Lung microvascular endothelial cell (primary cell): Measurements from ENCODE around the gene ZCCHC2. TPM values are rescaled to one million over a fixed set of nuclear protein-coding genes. Genes with fewer than 3 reads are reported as not detected.

Experiments used
- DNase-seq, 2 donors: peaks; one replicate each; pipeline versions ENCODE4 v3.0.0 to v3.0.0-alpha.2; 2010; ENCODE audit warnings: low read depth in 2 of 2
- total RNA-seq: library from RNA; depleted of rRNA; stranded (reverse); fragments of >200 nt; gene quantifications from 2 replicates; pipeline ENCODE4 v1.2.1, GENCODE V29; 2014

The ZCCHC2 gene
- total RNA-seq, 1 donor from 2014 or later: 16.1 TPM

- DNase-seq: no peak
Measured at GRCh38 chr18:62510789-62511188, 12.0 kb upstream of the ZCCHC2 start.

DNA sequence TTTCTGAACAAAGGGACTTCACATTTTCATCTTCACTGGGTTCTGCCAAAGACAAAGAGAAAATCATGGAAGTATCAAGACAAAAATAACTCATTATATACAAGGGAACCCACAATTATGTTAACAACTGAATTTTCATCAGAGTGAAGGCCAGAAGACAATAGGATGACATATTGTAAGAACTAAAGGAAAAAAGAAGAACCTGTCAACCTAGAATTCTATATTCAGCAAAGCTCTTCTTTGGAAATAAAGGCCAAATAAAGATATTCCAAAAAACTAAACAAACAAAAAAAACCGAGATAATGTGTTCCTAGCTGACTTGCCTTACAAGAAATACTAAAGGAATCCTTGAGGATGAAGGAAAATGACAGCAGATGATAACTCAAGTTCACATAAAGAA is 10.3 kb upstream of the ZCCHC2 start:
- no peak for DNase-seq

GRCh38 chr18:62512996-62513395 is 9.8 kb upstream of the ZCCHC2 start:
- DNase-seq: no peak

DNA sequence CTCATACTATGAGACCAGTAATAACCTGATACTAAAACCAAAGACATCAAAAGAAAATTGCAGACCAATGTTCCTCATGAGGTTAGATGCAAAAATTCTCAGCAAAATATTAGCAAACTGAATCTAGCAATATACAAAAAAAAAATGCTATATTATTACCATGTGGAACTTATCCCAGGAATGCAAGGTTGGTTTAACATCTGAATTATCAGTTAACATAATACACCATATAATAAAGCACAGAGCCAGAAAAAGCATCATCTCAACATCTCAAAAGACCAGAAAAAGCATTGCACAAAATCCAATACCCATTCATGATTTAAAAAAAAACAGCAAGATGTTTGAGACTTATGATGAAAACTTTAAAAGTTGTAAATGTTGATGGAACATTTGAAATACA is 8.3 kb upstream of the ZCCHC2 start:
- no peak for DNase-seq

- DNase-seq: no peak
Measured at GRCh38 chr18:62516242-62516641, 6.6 kb upstream of the ZCCHC2 start.

- no peak for DNase-seq
Measured at GRCh38 chr18:62518460-62519375, 4.1 kb upstream of the ZCCHC2 start.

GRCh38 chr18:62519684-62520083 is 3.1 kb upstream of the ZCCHC2 start:
- DNase-seq: no peak

- DNase-seq: no peak
Measured at GRCh38 chr18:62521082-62521481, 1.7 kb upstream of the ZCCHC2 start.

- no peak for DNase-seq
Measured at GRCh38 chr18:62521593-62521992, 1.2 kb upstream of the ZCCHC2 start.

DNA sequence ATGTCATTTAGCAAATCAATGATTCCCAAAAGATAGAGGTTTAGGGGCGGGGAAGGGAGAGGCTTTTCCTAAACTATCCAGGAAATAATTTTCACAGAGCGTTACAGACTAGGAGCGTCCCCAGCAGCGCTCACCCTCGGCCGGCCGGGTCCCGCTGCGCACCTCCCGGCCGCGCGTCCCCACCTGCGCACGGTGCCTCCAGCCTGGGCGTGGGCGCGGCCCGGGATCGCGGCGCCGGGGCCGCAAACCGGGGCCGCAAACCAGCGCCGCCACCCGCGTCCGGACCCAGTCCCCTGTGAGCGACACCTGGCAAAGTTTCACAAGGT is 684 bp upstream of the ZCCHC2 start:
- DNase-seq: no peak

DNA sequence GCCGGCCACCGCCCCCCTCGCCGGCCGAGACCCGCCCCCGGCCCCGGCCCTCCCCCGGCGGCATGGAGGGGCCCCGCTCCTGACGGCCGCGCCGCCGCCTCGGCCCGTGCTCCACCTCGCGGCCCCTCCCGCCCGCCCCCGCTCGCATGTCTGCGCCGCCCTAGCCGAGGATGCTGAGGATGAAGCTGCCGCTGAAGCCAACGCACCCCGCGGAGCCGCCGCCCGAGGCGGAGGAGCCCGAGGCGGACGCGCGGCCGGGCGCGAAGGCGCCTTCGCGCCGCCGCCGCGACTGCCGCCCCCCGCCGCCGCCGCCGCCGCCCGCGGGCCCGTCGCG is 397 bp downstream of the ZCCHC2 start:
- no peak for DNase-seq

- DNase-seq: peak; percentile 67 to 69
Measured at GRCh38 chr18:62523631-62524439, 1.0 kb downstream of the ZCCHC2 start.

DNA sequence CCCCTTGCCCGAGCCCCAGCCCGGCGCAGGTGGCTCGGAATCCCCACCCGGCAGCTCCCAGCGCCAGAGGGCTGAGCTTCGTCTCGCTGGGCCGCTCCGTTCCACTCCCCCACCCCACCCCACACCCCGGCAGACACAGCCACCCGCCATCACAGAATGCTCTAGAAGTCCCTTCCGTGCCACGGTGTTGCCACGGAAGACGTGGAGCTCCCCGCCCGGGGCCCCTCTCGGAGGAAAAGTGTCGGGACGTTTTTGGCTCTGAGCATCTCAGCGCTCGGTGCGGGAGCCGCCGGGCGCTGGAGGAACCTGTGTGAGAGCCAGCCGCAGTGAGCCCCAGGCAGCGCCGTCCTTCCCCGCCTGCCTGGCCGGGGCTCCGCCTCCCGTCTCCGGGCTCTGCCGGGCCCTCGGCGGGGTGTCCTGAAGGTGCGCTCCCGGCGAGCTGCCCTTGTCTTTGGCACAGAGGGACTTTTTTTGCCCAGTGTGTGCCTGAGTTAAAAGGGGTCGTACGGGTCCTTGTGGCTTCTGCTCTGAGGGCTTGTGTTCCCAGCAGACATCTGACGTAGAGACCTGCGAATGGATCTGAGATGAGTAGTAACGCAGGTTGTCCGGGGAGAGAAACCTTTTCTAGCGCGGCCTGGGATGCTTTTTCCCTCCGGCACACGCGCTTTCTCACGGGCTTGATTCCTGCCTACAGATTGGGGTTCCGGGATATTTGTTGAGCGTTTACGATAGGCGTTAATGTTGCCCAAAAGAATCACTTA is 1.8 kb downstream of the ZCCHC2 start:
- peak in 1 of 2 donors; percentile 61 for DNase-seq

DNA sequence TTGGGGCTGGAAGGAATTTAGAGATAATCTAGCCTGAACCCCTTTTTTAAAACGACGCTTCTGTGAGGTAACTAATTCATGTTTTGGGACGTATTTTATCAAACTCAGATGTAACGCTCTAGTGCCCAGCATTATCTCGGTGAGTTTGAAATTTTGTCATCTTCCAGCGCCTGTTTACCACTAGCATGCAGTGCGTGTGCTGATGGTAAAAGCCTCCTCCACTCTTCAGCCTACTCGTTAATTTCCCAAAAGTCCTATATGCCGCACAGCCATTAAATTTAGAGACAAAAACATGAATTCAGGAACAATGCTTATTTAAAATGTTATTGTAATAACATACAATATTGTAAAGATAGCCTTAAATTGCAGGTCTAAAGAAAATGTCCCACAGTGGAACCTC is 2.8 kb downstream of the ZCCHC2 start:
- DNase-seq: no peak

DNA sequence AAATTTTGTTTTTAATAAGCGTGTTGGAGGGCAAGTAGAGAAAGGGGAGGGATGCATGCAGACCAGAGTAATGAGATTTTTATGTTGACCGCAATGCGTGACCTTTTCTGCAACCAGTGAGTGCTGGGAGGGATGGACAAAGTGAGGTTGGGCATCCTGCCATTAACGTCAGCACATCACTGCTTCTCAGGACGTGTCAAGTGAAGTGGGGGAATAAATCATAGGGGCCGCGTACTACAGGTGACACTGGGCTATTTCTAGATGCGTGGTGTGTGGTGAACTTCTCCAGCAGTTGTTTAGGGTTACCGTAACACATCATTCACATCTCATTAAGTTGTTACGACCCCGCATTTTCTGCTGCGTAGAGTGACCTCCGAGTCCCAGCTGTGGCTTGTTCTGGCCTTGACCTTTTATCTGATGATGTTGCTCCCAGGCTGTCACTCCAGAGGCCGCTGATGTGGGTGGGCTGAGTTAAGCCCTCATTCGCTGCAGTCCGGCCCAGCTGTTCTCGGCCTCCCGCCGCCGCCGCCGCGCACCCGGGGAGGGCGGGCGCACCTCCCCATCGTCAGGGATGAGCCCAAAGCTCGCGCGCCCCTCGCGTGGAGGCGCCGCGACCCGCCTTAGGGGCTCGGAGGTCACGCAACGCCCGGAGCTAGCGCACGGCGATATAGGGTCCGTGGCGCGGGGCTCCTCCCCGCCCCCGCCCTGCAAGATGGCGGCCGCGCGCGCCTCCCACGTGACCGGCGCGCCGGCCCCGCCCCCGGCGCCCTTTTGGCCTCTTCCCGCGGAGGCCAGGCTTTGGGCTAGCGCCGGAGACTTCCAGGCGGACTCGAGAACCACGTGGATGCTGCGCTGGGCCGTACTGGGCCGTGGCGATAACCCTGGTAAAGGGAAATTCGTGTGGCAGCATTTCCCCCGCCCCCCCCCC is 3.5 kb downstream of the ZCCHC2 start:
- DNase-seq: peak; percentile 86 to 88

- DNase-seq: no peak
Measured at GRCh38 chr18:62529597-62529996, 6.8 kb downstream of the ZCCHC2 start.

DNA sequence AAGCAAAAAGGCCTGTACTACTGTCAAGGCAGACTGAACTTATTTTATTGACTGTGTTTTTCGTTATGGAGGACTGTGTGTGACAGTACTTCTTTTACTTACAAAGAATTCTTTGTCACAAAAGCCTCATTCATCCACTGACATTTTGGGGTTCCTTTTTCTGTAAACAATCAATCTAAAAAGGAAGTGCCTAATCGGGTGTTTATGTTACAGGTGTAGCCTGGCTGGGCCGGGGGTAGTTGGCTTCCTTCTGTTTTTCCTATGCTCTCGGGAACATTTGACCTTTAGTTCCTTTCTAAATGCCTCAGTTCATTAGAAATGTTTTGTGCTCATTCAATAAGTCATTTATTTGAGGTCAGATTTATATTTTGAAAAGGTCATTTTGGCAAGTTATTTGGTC is 8.3 kb downstream of the ZCCHC2 start:
- DNase-seq: peak; percentile 35 to 51

GRCh38 chr18:62531931-62532330 is 9.1 kb downstream of the ZCCHC2 start:
- no peak for DNase-seq

GRCh38 chr18:62536005-62536404 is 13.2 kb downstream of the ZCCHC2 start:
- no peak for DNase-seq

DNA sequence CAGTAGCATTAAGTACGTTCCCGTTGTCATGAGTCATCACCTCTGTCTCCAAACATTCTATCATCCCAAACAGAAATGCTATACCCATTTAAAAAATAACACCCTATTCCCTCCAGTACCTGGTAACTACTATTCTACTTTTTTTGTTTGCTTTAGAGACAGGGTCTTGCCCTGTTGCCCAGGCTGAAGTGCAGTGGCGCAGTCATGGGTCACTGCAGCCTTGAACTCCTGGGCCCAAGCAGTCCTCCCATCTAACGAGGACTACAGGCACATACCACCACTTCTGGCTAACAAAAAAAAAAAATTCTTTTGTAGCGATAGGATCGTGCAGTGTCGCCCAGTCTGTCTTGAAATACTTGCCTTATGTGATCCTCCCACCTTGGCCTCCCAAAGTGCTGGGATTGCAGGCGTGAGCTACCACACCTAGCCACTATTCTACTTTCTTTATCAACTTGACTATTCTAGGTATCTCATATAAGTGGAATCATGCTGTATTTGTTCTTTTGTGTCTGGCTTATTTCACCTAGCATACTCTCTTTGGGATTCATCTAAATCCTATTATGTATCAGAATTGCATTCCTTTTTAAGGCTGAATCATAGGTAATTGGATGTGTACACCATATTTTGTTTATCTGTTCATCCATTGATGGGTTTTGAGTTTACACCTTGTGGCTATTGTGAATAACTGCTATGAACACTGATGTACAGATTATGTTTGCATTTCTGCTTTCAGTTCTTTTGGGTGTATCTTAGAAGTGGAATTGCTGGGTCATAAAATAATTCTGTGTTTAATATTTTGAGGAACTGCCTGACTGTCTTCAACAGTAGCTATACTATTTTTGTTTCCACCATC is 14.4 kb downstream of the ZCCHC2 start:
- no peak for DNase-seq
